Esophagus squamous epithelium (tissue), 4 donors: ENCODE results near the gene BID.

ENCODE experiments used
- POLR2A ChIP-seq, 4 donors: fragments of 450-650 bp; IDR thresholded peaks; one replicate each; pipeline ENCODE4 v1.6.1; 2017; ENCODE audit warnings: antibody characterized with exemption in 4 of 4, mild to moderate bottlenecking in 4 of 4, moderate library complexity in 3 of 4
- TF ChIP-seq, protein P1 (sequence below), 6 experiments: fragments of 450-650 bp in 4 of 6; fragments of 200-600 bp in 2 of 6; sonication (generic) in 2 of 6; IDR thresholded peaks; one replicate each; pipeline ENCODE4 v1.5.1; 2016 to 2019; ENCODE audit warnings: antibody characterized with exemption in 6 of 6, mild to moderate bottlenecking in 4 of 6, moderate library complexity in 4 of 6

- TF ChIP-seq, protein P1, sequence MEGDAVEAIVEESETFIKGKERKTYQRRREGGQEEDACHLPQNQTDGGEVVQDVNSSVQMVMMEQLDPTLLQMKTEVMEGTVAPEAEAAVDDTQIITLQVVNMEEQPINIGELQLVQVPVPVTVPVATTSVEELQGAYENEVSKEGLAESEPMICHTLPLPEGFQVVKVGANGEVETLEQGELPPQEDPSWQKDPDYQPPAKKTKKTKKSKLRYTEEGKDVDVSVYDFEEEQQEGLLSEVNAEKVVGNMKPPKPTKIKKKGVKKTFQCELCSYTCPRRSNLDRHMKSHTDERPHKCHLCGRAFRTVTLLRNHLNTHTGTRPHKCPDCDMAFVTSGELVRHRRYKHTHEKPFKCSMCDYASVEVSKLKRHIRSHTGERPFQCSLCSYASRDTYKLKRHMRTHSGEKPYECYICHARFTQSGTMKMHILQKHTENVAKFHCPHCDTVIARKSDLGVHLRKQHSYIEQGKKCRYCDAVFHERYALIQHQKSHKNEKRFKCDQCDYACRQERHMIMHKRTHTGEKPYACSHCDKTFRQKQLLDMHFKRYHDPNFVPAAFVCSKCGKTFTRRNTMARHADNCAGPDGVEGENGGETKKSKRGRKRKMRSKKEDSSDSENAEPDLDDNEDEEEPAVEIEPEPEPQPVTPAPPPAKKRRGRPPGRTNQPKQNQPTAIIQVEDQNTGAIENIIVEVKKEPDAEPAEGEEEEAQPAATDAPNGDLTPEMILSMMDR (IDR thresholded peaks at IDR 0.05): no peak
- TF ChIP-seq POLR2A (IDR thresholded peaks at IDR 0.05): no peak
These were observed 45.5 kb downstream of the BID start for GRCh38 chr22:17728786-17729185.
